ENCODE measurements around the gene NKAIN4. TPM values are rescaled to one million over a fixed set of nuclear protein-coding genes. Genes with fewer than 3 reads are reported as not detected.

The NKAIN4 gene
- total RNA-seq, 2 experiments from 2014 or later, result not detected

DNA sequence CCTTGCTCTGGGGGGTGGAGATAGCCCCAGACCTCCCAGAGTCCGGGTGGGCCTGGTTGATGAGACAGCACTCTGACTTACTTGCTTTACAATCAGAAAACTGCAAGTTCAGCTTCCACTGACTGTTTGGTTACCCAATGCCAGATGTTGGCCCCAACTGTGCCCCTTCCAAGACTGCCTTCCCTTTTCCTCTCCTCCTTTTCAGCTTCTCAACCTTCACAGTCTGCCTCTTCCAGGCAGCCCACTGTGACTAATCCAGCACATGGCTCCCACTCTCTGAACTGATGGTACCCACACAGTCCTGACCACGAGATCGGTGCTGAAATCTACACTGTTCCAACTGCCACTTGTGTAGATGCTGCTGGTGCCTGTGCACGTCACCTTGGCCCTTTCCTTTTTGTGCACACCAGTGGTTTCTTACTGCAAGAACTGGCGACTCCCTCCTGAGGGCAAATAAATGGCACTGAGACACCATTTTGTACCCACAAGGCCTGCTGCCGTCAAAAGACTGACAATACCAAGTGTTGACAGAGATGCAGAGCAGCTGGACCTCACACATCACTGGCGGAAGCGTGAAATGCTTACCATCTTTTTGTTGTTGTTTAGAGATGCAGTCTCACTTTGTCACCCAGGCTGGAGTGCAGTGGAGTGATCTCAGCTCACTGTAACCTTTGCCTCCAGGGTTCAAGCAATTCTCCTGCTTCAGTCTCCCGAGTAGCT, 16.5 kb upstream of the NKAIN4 start:
- H3K9me2 ChIP-seq (ENCODE audit: insufficient read depth, low read length), result no peaks in the 10 kb centered on the region
- peaks cover 24% of the 10 kb centered on the region for H3K79me2 ChIP-seq (ENCODE audit: insufficient read depth, low read depth, low read length)
- H2AFZ ChIP-seq (ENCODE audit: low read length), result no peak overlapping the region
- H3K36me3 ChIP-seq (ENCODE audit: insufficient read depth, low read length), result peaks cover under 1% of the 10 kb centered on the region; the same call in 1 of the 2 replicates
- BruUV-seq (replicated peaks), result no TSS peak
- H3K27ac ChIP-seq (ENCODE audit: low read depth, low read length, poor library complexity, severe bottlenecking), result no peak overlapping the region
- peaks cover 17% of the 10 kb centered on the region for H3K4me1 ChIP-seq (ENCODE audit: insufficient read depth, low read length, poor library complexity, severe bottlenecking)
- intact Hi-C loops (cut with micrococcal nuclease; ENCODE audit: unreplicated experiment), result loop anchor here (5.0 kb wide), 1 partner anchor 53 kb away; the partner anchor contains the start of gene YTHDF1
- no peaks in the 10 kb centered on the region for H3K9me3 ChIP-seq (ENCODE audit: low read length)
- peaks cover 10% of the 10 kb centered on the region; the same call in 1 of the 2 replicates for H4K20me1 ChIP-seq (ENCODE audit: insufficient read depth, low read length)
- no peak for TF ChIP-seq EZH2phosphoT487 (IDR thresholded peaks at IDR 0.05; ENCODE audit: borderline replicate concordance, low read depth, low read length)
- TF ChIP-seq, protein P1, sequence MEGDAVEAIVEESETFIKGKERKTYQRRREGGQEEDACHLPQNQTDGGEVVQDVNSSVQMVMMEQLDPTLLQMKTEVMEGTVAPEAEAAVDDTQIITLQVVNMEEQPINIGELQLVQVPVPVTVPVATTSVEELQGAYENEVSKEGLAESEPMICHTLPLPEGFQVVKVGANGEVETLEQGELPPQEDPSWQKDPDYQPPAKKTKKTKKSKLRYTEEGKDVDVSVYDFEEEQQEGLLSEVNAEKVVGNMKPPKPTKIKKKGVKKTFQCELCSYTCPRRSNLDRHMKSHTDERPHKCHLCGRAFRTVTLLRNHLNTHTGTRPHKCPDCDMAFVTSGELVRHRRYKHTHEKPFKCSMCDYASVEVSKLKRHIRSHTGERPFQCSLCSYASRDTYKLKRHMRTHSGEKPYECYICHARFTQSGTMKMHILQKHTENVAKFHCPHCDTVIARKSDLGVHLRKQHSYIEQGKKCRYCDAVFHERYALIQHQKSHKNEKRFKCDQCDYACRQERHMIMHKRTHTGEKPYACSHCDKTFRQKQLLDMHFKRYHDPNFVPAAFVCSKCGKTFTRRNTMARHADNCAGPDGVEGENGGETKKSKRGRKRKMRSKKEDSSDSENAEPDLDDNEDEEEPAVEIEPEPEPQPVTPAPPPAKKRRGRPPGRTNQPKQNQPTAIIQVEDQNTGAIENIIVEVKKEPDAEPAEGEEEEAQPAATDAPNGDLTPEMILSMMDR (conservative IDR thresholded peaks at IDR 0.05; ENCODE audit: low read length), result no peak
- ChIA-PET POLR2A (no interaction called here), CTCF (ENCODE audit: unreplicated experiment) (no interaction called here)
- DNase-seq (ENCODE audit: low spot score), result no peak
- H3K4me3 ChIP-seq (ENCODE audit: low read depth, low read length, poor library complexity, severe bottlenecking), result no peak overlapping the region
- H3K4me2 ChIP-seq (ENCODE audit: low read length), result no peak overlapping the region

DNA sequence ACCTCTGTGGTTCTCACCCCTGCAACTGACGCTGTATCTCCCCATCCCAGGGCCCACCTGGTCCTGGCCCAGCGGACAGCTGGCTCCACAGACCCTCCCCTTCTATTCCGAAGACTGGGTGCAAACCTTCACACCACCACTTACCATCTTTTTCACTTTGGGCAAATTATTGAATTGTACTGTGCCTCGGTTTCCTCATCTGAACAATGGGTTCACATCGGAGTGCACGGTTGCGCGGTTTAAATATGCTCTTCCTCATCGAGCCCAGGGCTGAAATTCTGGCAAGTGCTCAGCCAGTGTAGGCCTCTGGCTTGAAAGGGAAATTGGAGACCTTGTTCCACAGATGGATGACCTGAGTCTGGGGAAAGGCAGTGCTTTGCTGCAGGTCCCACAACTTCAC, 15.5 kb upstream of the NKAIN4 start:
- Histone ChIP-seq H3K4me2 (ENCODE audit: low read length) (no peak overlapping the region), H3K4me1 (ENCODE audit: insufficient read depth, low read length, poor library complexity, severe bottlenecking) (peaks cover 17% of the 10 kb centered on the region), H3K9me3 (ENCODE audit: low read length) (no peaks in the 10 kb centered on the region), H3K27ac (ENCODE audit: low read depth, low read length, poor library complexity, severe bottlenecking) (no peak overlapping the region), H3K9me2 (ENCODE audit: insufficient read depth, low read length) (no peaks in the 10 kb centered on the region), H3K79me2 (ENCODE audit: insufficient read depth, low read depth, low read length) (peaks cover 18% of the 10 kb centered on the region), H3K36me3 (ENCODE audit: insufficient read depth, low read length) (no peaks in the 10 kb centered on the region), H3K4me3 (ENCODE audit: low read depth, low read length, poor library complexity, severe bottlenecking) (no peak overlapping the region), H4K20me1 (ENCODE audit: insufficient read depth, low read length) (peaks cover 10% of the 10 kb centered on the region; the same call in 1 of the 2 replicates), H2AFZ (ENCODE audit: low read length) (no peak overlapping the region)
- POLR2A ChIA-PET, result no interaction called here
- DNase-seq (ENCODE audit: low spot score), result no peak
- TF ChIP-seq EZH2phosphoT487 (IDR thresholded peaks at IDR 0.05; ENCODE audit: borderline replicate concordance, low read depth, low read length), result no peak
- CTCF ChIA-PET (ENCODE audit: unreplicated experiment), result no interaction called here
- intact Hi-C loops (cut with micrococcal nuclease; ENCODE audit: unreplicated experiment), result loop anchor here (5.0 kb wide), 1 partner anchor 52 kb away; the partner anchor contains the start of gene YTHDF1
- no TSS peak for BruUV-seq (replicated peaks)

DNA sequence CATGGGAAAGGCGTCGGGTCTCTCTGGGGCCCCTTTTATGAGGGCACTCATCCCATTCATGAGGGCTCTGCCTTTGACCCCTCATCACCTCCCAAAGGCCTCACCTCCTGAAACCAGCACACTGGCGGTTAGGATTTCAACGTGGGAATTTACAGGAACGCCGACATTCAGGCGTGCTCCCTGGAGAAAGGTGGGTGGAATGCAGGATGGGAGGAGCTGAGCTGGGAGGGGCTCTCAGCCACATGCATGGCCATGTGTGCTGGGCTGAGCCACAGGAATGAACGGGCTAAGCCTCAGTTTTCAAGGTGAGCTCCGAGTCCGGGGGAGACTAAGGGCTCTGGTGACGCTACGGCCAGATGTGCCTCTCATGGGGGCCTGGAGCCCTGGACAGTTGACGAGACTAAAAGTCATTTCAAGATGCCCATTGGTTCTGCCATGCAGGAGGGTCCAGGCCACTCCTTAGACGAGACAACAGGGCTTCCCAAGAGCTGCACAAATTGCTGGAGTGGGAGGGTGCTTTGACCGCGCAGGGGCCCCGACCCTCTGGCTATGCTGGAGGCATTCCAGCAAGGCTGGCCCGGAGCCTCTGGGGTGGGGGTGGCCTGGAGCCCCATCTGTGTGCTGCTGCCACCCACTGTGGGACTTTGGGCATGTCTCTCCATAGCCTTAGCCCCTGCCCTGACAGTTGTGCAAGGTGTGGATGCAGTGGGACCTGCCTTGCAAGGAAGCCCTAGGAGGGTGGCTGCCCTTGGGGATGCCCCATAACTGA, 14.6 kb upstream of the NKAIN4 start:
- no peak overlapping the region for H3K4me2 ChIP-seq (ENCODE audit: low read length)
- POLR2A ChIA-PET, result no interaction called here
- BruUV-seq (replicated peaks), result no TSS peak
- CTCF ChIA-PET (ENCODE audit: unreplicated experiment), result no interaction called here
- H3K27ac ChIP-seq (ENCODE audit: low read depth, low read length, poor library complexity, severe bottlenecking), result no peak overlapping the region
- H3K79me2 ChIP-seq (ENCODE audit: insufficient read depth, low read depth, low read length), result peaks cover 11% of the 10 kb centered on the region
- peaks cover 10% of the 10 kb centered on the region for H3K4me1 ChIP-seq (ENCODE audit: insufficient read depth, low read length, poor library complexity, severe bottlenecking)
- intact Hi-C loops (cut with micrococcal nuclease; ENCODE audit: unreplicated experiment), result no loop called here
- H3K9me2 ChIP-seq (ENCODE audit: insufficient read depth, low read length), result no peaks in the 10 kb centered on the region
- DNase-seq (ENCODE audit: low spot score), result no peak
- H3K36me3 ChIP-seq (ENCODE audit: insufficient read depth, low read length), result no peaks in the 10 kb centered on the region
- no peak overlapping the region for H3K4me3 ChIP-seq (ENCODE audit: low read depth, low read length, poor library complexity, severe bottlenecking)
- H3K9me3 ChIP-seq (ENCODE audit: low read length), result no peaks in the 10 kb centered on the region
- no peak overlapping the region for H2AFZ ChIP-seq (ENCODE audit: low read length)
- peaks cover 9% of the 10 kb centered on the region; the same call in 1 of the 2 replicates for H4K20me1 ChIP-seq (ENCODE audit: insufficient read depth, low read length)
- TF ChIP-seq, protein P1 (conservative IDR thresholded peaks at IDR 0.05; ENCODE audit: low read length), result no peak
- no peak for TF ChIP-seq EZH2phosphoT487 (IDR thresholded peaks at IDR 0.05; ENCODE audit: borderline replicate concordance, low read depth, low read length)

All from OCI-LY7 (cell line).